Neuronal stem cell (in vitro differentiated cells): ENCODE measurements around the gene B4GALT6.
A peak's percentile ranks its signal among the peaks of the same experiment; 100 is the strongest.

Source experiments
- DNase-seq: peaks from one replicate; pipeline ENCODE4 v3.0.0-alpha.2; 2013; ENCODE audit warnings: low spot score
- H2AFZ ChIP-seq: one replicate; pipeline ENCODE4 v1.6.1; 2013; ENCODE audit warnings: mild to moderate bottlenecking, low read length, inconsistent platforms
- H2AK5ac ChIP-seq: 2 replicates; pipeline ENCODE4 v1.6.1; 2013; ENCODE audit warnings: low read depth, mild to moderate bottlenecking, inconsistent platforms, low read length, moderate library complexity, mixed read lengths
- H2BK120ac ChIP-seq: 2 replicates; pipeline ENCODE4 v1.6.1; 2013; ENCODE audit warnings: low read depth, mild to moderate bottlenecking, inconsistent platforms, low read length, moderate library complexity, mixed read lengths
- H2BK12ac ChIP-seq: one replicate; pipeline ENCODE4 v1.6.1; 2013; ENCODE audit warnings: low read length, inconsistent platforms
- H2BK15ac ChIP-seq: 2 replicates; pipeline ENCODE4 v1.6.1; 2013; ENCODE audit warnings: mild to moderate bottlenecking, low read length, inconsistent platforms, mixed read lengths
- H2BK5ac ChIP-seq: one replicate; pipeline ENCODE4 v1.6.1; 2013; ENCODE audit warnings: inconsistent platforms, mild to moderate bottlenecking, low read length, moderate library complexity
- H3K14ac ChIP-seq: one replicate; pipeline ENCODE4 v1.6.1; 2013; ENCODE audit warnings: low read length, inconsistent platforms
- H3K18ac ChIP-seq: 2 replicates; pipeline ENCODE4 v1.6.1; 2013; ENCODE audit warnings: low read length, inconsistent platforms
- H3K23ac ChIP-seq: 2 replicates; pipeline ENCODE4 v1.6.1; 2013; ENCODE audit warnings: low read depth, mild to moderate bottlenecking, mixed read lengths, low read length, inconsistent platforms; ENCODE audit not compliant: poor library complexity
- H3K27ac ChIP-seq: replicated peaks from 3 replicates; pipeline ENCODE4 v1.5.1; 2013; ENCODE audit warnings: low read length, inconsistent platforms
- H3K27me3 ChIP-seq, 3 experiments: 2 replicates each; pipeline ENCODE4 v1.6.1; 2013; ENCODE audit warnings: low read length in 3 of 3, mild to moderate bottlenecking in 2 of 3, inconsistent platforms in 1 of 3, low read depth in 1 of 3, mixed read lengths in 1 of 3, moderate library complexity in 1 of 3; ENCODE audit not compliant: control insufficient read depth in 3 of 3, insufficient read depth in 3 of 3
- H3K36me3 ChIP-seq, 2 donors: replicated peaks in 1 of 2; 2 replicates each; pipeline ENCODE4 v1.6.1; 2013; ENCODE audit warnings: low read length in 2 of 2; ENCODE audit not compliant: control insufficient read depth in 2 of 2, insufficient read depth in 2 of 2
- H3K4ac ChIP-seq: 2 replicates; pipeline ENCODE4 v1.6.1; 2013; ENCODE audit warnings: inconsistent platforms, mild to moderate bottlenecking, low read length, moderate library complexity
- H3K4me1 ChIP-seq, 2 donors: 1 replicate in 1 of 2; 2 replicates in 1 of 2; pipeline ENCODE4 v1.6.1; 2013; ENCODE audit warnings: low read length in 2 of 2, low read depth in 1 of 2; ENCODE audit not compliant: control insufficient read depth in 2 of 2, insufficient read depth in 1 of 2
- H3K4me2 ChIP-seq: one replicate; pipeline ENCODE4 v1.6.1; 2013; ENCODE audit warnings: mild to moderate bottlenecking, low read length, inconsistent platforms; ENCODE audit not compliant: insufficient read depth, poor library complexity, severe bottlenecking
- H3K4me3 ChIP-seq, 2 donors: 2 replicates each; pipeline ENCODE4 v1.5.1; 2013; ENCODE audit warnings: low read length in 2 of 2, mild to moderate bottlenecking in 2 of 2, inconsistent platforms in 1 of 2, moderate library complexity in 1 of 2
- H3K79me1 ChIP-seq: one replicate; pipeline ENCODE4 v1.6.1; 2013; ENCODE audit warnings: low read depth, mild to moderate bottlenecking, inconsistent platforms, low read length, moderate library complexity
- H3K9ac ChIP-seq: one replicate; pipeline ENCODE4 v1.6.1; 2013; ENCODE audit warnings: mild to moderate bottlenecking, low read depth, low read length, inconsistent platforms; ENCODE audit not compliant: poor library complexity
- H3K9me3 ChIP-seq, 2 donors: replicated peaks in 1 of 2; 2 replicates each; pipeline versions ENCODE3 to v1.6.1; 2013; ENCODE audit warnings: low read length in 2 of 2, mild to moderate bottlenecking in 2 of 2, inconsistent platforms in 1 of 2, low read depth in 1 of 2, mixed read lengths in 1 of 2, moderate library complexity in 1 of 2; ENCODE audit not compliant: control insufficient read depth in 2 of 2, insufficient read depth in 1 of 2
- H4K8ac ChIP-seq: one replicate; pipeline ENCODE4 v1.6.1; 2013; ENCODE audit warnings: low read depth, mild to moderate bottlenecking, inconsistent platforms, low read length, moderate library complexity
- H4K91ac ChIP-seq: one replicate; pipeline ENCODE4 v1.6.1; 2013; ENCODE audit warnings: low read length, low read depth, mild to moderate bottlenecking, inconsistent platforms; ENCODE audit not compliant: poor library complexity
- WGBS, 2 donors: extraction: QIAGEN DNeasy Blood & Tissue Kit; methylation state at CpG; one replicate each; pipeline ENCODE4 v1.1.7; 2013; ENCODE audit warnings: missing lambda C conversion rate in 2 of 2, mixed read lengths in 1 of 2; ENCODE audit not compliant: insufficient read length in 2 of 2, insufficient replicate concordance in 1 of 2; ENCODE audit errors: extremely low coverage in 2 of 2; 5-methylcytosine and 5-hydroxymethylcytosine counted together

The B4GALT6 gene

GRCh38 chr18:31723990-31724711, 39.8 kb upstream of the B4GALT6 start:
- Histone ChIP-seq H4K8ac (no peak overlapping the region), H3K4me3 (no peak overlapping the region), H3K27me3 (no peaks in the 10 kb centered on the region), H3K18ac (no peak overlapping the region), H2BK120ac (peak overlapping the region; percentile 17), H2AK5ac (no peak overlapping the region), H3K4me2 (no peak overlapping the region), H3K4ac (no peak overlapping the region), H3K36me3 (no peaks in the 10 kb centered on the region), H3K9ac (no peak overlapping the region), H3K27ac (no peak overlapping the region), H2BK12ac (no peak overlapping the region), H4K91ac (no peak overlapping the region), H3K23ac (peak overlapping the region; percentile 52), H3K79me1 (no peaks in the 10 kb centered on the region), H2BK15ac (peak overlapping the region; percentile 14), H2AFZ (peak overlapping the region; percentile 17), H3K14ac (no peak overlapping the region), H2BK5ac (no peak overlapping the region), H3K9me3 (peaks cover 3 to 4% of the 10 kb centered on the region in 2 donors), H3K4me1 (no peaks in the 10 kb centered on the region)
- DNase-seq: no peak
- WGBS, 2 donors: no CpG with 5 or more reads among the region's 43 CpGs

- no peak for DNase-seq
- no peaks in the 10 kb centered on the region for H3K27me3 ChIP-seq
- WGBS, 2 donors: no CpG with 5 or more reads among the region's 7 CpGs
Observed at GRCh38 chr18:31723639-31723989, 39.2 kb upstream of the B4GALT6 start.

GRCh38 chr18:31722369-31722957, 38.1 kb upstream of the B4GALT6 start:
- Histone ChIP-seq H3K23ac (no peak overlapping the region), H2AK5ac (no peak overlapping the region), H2AFZ (no peak overlapping the region), H3K4me2 (no peak overlapping the region), H3K18ac (no peak overlapping the region), H3K9ac (no peak overlapping the region), H2BK15ac (no peak overlapping the region), H4K91ac (no peak overlapping the region), H4K8ac (no peak overlapping the region), H2BK120ac (no peak overlapping the region), H3K36me3 (no peaks in the 10 kb centered on the region), H2BK12ac (no peak overlapping the region), H3K4me3 (no peak overlapping the region), H3K79me1 (no peaks in the 10 kb centered on the region), H3K14ac (no peak overlapping the region), H3K4ac (no peak overlapping the region), H3K27ac (no peak overlapping the region), H3K27me3 (no peaks in the 10 kb centered on the region), H3K4me1 (no peaks in the 10 kb centered on the region), H2BK5ac (no peak overlapping the region), H3K9me3 (peaks cover 4 to 5% of the 10 kb centered on the region in 2 donors)
- DNase-seq: peak; percentile 71
- WGBS, 2 donors: no CpG with 5 or more reads among the region's 7 CpGs

More at GRCh38 chr18:31723639-31723989, 39.2 kb upstream of the B4GALT6 start:
- Histone ChIP-seq H3K4me3 (no peak overlapping the region), H2BK5ac (no peak overlapping the region), H3K23ac (no peak overlapping the region), H4K8ac (no peak overlapping the region), H3K18ac (no peak overlapping the region), H3K4me2 (no peak overlapping the region), H3K4me1 (no peaks in the 10 kb centered on the region), H2BK120ac (no peak overlapping the region), H4K91ac (no peak overlapping the region), H3K9me3 (peaks cover 4 to 5% of the 10 kb centered on the region in 2 donors), H2AFZ (no peak overlapping the region), H2AK5ac (no peak overlapping the region), H3K9ac (no peak overlapping the region), H3K79me1 (no peaks in the 10 kb centered on the region), H3K4ac (no peak overlapping the region), H3K36me3 (no peaks in the 10 kb centered on the region), H3K14ac (no peak overlapping the region), H2BK15ac (no peak overlapping the region), H2BK12ac (no peak overlapping the region), H3K27ac (no peak overlapping the region)

GRCh38 chr18:31721601-31722000, 37.2 kb upstream of the B4GALT6 start:
- Histone ChIP-seq H3K4me2 (no peak overlapping the region), H3K36me3 (no peaks in the 10 kb centered on the region), H2BK15ac (no peak overlapping the region), H3K4me3 (no peak overlapping the region), H3K27ac (no peak overlapping the region), H2BK12ac (no peak overlapping the region), H2BK5ac (no peak overlapping the region), H3K27me3 (no peaks in the 10 kb centered on the region), H3K9ac (no peak overlapping the region), H3K4ac (no peak overlapping the region), H4K8ac (no peak overlapping the region), H3K14ac (no peak overlapping the region), H2AK5ac (no peak overlapping the region), H3K79me1 (no peaks in the 10 kb centered on the region), H2AFZ (no peak overlapping the region), H4K91ac (no peak overlapping the region), H2BK120ac (no peak overlapping the region), H3K9me3 (peaks cover 4 to 5% of the 10 kb centered on the region in 2 donors), H3K18ac (no peak overlapping the region), H3K4me1 (no peaks in the 10 kb centered on the region), H3K23ac (no peak overlapping the region)
- DNase-seq: no peak
- no CpG with 5 or more reads among the region's 3 CpGs for WGBS, 2 donors
